ENCODE measurements around the gene RPS6KA2. TPM values are rescaled to one million over a fixed set of nuclear protein-coding genes. Genes with fewer than 3 reads are reported as not detected.

Gene RPS6KA2
- total RNA-seq, 3 donors from 2014 or later: 23.7 to 124 (median 56.4) TPM

- no peaks in the 10 kb centered on the region for H3K36me3 ChIP-seq
Measured at GRCh38 chr6:166500246-166500645, 126.8 kb downstream of the RPS6KA2 start.

GRCh38 chr6:166499350-166500163 lies 127.5 kb downstream of the RPS6KA2 start:
- Histone ChIP-seq H3K27me3 (no peaks in the 10 kb centered on the region), H3K4me3 (no peak overlapping the region), H3K27ac (no peak overlapping the region), H3K9me3 (no peaks in the 10 kb centered on the region), H3K36me3 (no peaks in the 10 kb centered on the region), H3K4me1 (no peaks in the 10 kb centered on the region)
- DNase-seq (ENCODE audit: low spot score in 2 of 2): no peak
- intact Hi-C loops (cut with DNase I; ENCODE audit: low total_unique reads): loop anchor here (10.0 kb wide), 1 partner anchor 1795 kb away; no protein-coding TSS in a partner anchor
- TF ChIP-seq POLR2A (IDR thresholded peaks at IDR 0.05) (no peak), CTCF (IDR thresholded peaks at IDR 0.05) (no peak), POLR2AphosphoS5 (IDR thresholded peaks at IDR 0.05) (no peak)

More at GRCh38 chr6:166500246-166500645, 126.8 kb downstream of the RPS6KA2 start:
- intact Hi-C loops (cut with DNase I; ENCODE audit: low total_unique reads): loop anchor here (10.0 kb wide), 1 partner anchor 1795 kb away; no protein-coding TSS in a partner anchor
- H3K9me3 ChIP-seq: no peaks in the 10 kb centered on the region
- H3K4me3 ChIP-seq: no peak overlapping the region
- H3K4me1 ChIP-seq: no peaks in the 10 kb centered on the region
- no peak for TF ChIP-seq POLR2AphosphoS5 (IDR thresholded peaks at IDR 0.05)
- TF ChIP-seq POLR2A (IDR thresholded peaks at IDR 0.05): no peak
- TF ChIP-seq CTCF (IDR thresholded peaks at IDR 0.05): no peak
- no peak overlapping the region for H3K27ac ChIP-seq
- H3K27me3 ChIP-seq: no peaks in the 10 kb centered on the region
- no peak for DNase-seq (ENCODE audit: low spot score in 2 of 2)

- intact Hi-C loops (cut with DNase I; ENCODE audit: low total_unique reads): no loop called here
- no peaks in the 10 kb centered on the region for H3K27me3 ChIP-seq
- no peaks in the 10 kb centered on the region for H3K9me3 ChIP-seq
- no peak for DNase-seq (ENCODE audit: low spot score in 2 of 2)
- TF ChIP-seq POLR2A (IDR thresholded peaks at IDR 0.05) (no peak), POLR2AphosphoS5 (IDR thresholded peaks at IDR 0.05) (no peak), CTCF (IDR thresholded peaks at IDR 0.05) (no peak)
- no peak overlapping the region for H3K4me3 ChIP-seq
- no peaks in the 10 kb centered on the region for H3K36me3 ChIP-seq
- no peak overlapping the region for H3K27ac ChIP-seq
- no peaks in the 10 kb centered on the region for H3K4me1 ChIP-seq
Measured at GRCh38 chr6:166498661-166499349, 128.2 kb downstream of the RPS6KA2 start.

- Histone ChIP-seq H3K9me3 (no peaks in the 10 kb centered on the region), H3K4me1 (no peaks in the 10 kb centered on the region), H3K27me3 (no peaks in the 10 kb centered on the region), H3K27ac (no peak overlapping the region), H3K4me3 (no peak overlapping the region), H3K36me3 (no peaks in the 10 kb centered on the region)
- TF ChIP-seq POLR2AphosphoS5 (IDR thresholded peaks at IDR 0.05): no peak
- intact Hi-C loops (cut with DNase I; ENCODE audit: low total_unique reads): no loop called here
- DNase-seq (ENCODE audit: low spot score in 2 of 2): no peak
Measured at GRCh38 chr6:166498228-166498627, 128.8 kb downstream of the RPS6KA2 start.

GRCh38 chr6:166497087-166497899 lies 129.8 kb downstream of the RPS6KA2 start:
- no peak for DNase-seq (ENCODE audit: low spot score in 2 of 2)
- Histone ChIP-seq H3K27me3 (no peaks in the 10 kb centered on the region), H3K4me1 (no peaks in the 10 kb centered on the region), H3K36me3 (no peaks in the 10 kb centered on the region), H3K4me3 (no peak overlapping the region), H3K9me3 (no peaks in the 10 kb centered on the region), H3K27ac (no peak overlapping the region)
- no peak for TF ChIP-seq POLR2AphosphoS5 (IDR thresholded peaks at IDR 0.05)
- TF ChIP-seq CTCF (IDR thresholded peaks at IDR 0.05): no peak
- TF ChIP-seq POLR2A (IDR thresholded peaks at IDR 0.05): no peak
- intact Hi-C loops (cut with DNase I; ENCODE audit: low total_unique reads): no loop called here

Measured in breast epithelium (tissue), 4 donors.